Activated CD4-positive, alpha-beta T cell treated with anti-CD3 and anti-CD28 coated beads, Interleukin-2, amount 10 ng/mL, durations not matched to agents 7 days and 5 days (primary cell): ENCODE measurements around the gene CACNA2D3. TPM values are rescaled to one million over a fixed set of nuclear protein-coding genes. Genes with fewer than 3 reads are reported as not detected.

Experiments used
- CTCF ChIA-PET: fragments of 350-600 bp; sonication (Branson Sonifier 250); formaldehyde crosslinking; loops from one replicate; lab custom pipeline; 2021; ENCODE audit warnings: antibody characterized with exemption; lab: Charles Lee
- POLR2A ChIA-PET: fragments of 350-600 bp; sonication (Branson Sonifier 250); formaldehyde crosslinking; loops from one replicate; lab custom pipeline; 2021; ENCODE audit warnings: antibody characterized with exemption; lab: Charles Lee
- DNase-seq: peaks from one replicate; pipeline ENCODE4 v3.0.0-alpha.2; 2020
- H3K27ac Mint-ChIP-seq: one replicate; pipeline ENCODE4 v1.8.0; 2021; ENCODE audit warnings: mild to moderate bottlenecking, moderate library complexity, mixed read lengths
- H3K27me3 Mint-ChIP-seq: one replicate; pipeline ENCODE4 v1.8.0; 2021; ENCODE audit warnings: mixed read lengths
- H3K36me3 Mint-ChIP-seq: one replicate; pipeline ENCODE4 v1.8.0; 2021; ENCODE audit warnings: low read depth, mixed read lengths
- H3K4me1 Mint-ChIP-seq: one replicate; pipeline ENCODE4 v1.8.0; 2021; ENCODE audit warnings: mixed read lengths
- H3K4me3 Mint-ChIP-seq: one replicate; pipeline ENCODE4 v1.8.0; 2021; ENCODE audit warnings: mild to moderate bottlenecking, moderate library complexity, mixed read lengths
- H3K9me3 Mint-ChIP-seq: one replicate; pipeline ENCODE4 v1.8.0; 2021; ENCODE audit warnings: mixed read lengths
- total RNA-seq, 2 experiments: library from RNA; stranded (reverse); gene quantifications; one replicate each; pipeline ENCODE4 v1.2.3, GENCODE V29; 2021

The CACNA2D3 gene
- total RNA-seq, 2 experiments from 2014 or later = not detected

GRCh38 chr3:54743755-54744154, 621.4 kb downstream of the CACNA2D3 start:
- DNase-seq = no peak
- Mint-ChIP-seq H3K27me3 (no peaks in the 10 kb centered on the region), H3K36me3 (no peaks in the 10 kb centered on the region), H3K27ac (no peak overlapping the region), H3K4me1 (no peaks in the 10 kb centered on the region), H3K9me3 (peaks cover 3% of the 10 kb centered on the region), H3K4me3 (no peak overlapping the region)
- POLR2A ChIA-PET = no interaction called here
- CTCF ChIA-PET = no interaction called here

GRCh38 chr3:54744291-54744690, 621.9 kb downstream of the CACNA2D3 start:
- ChIA-PET POLR2A (no interaction called here), CTCF (no interaction called here)
- Mint-ChIP-seq H3K27ac (no peak overlapping the region), H3K4me3 (no peak overlapping the region), H3K4me1 (no peaks in the 10 kb centered on the region), H3K27me3 (no peaks in the 10 kb centered on the region), H3K36me3 (no peaks in the 10 kb centered on the region), H3K9me3 (peaks cover 3% of the 10 kb centered on the region)
- DNase-seq = no peak

- Mint-ChIP-seq H3K4me3 (no peak overlapping the region), H3K27ac (no peak overlapping the region), H3K9me3 (peaks cover 3% of the 10 kb centered on the region), H3K36me3 (no peaks in the 10 kb centered on the region), H3K27me3 (no peaks in the 10 kb centered on the region), H3K4me1 (no peaks in the 10 kb centered on the region)
- CTCF ChIA-PET = no interaction called here
- POLR2A ChIA-PET = no interaction called here
- DNase-seq = no peak
Observed at GRCh38 chr3:54745843-54746242, 623.5 kb downstream of the CACNA2D3 start.

GRCh38 chr3:54746722-54747121, 624.4 kb downstream of the CACNA2D3 start:
- CTCF ChIA-PET = no interaction called here
- no peak overlapping the region for H3K4me3 Mint-ChIP-seq
- H3K4me1 Mint-ChIP-seq = no peaks in the 10 kb centered on the region
- H3K27ac Mint-ChIP-seq = no peak overlapping the region
- H3K9me3 Mint-ChIP-seq = peaks cover 3% of the 10 kb centered on the region
- POLR2A ChIA-PET = no interaction called here
- no peaks in the 10 kb centered on the region for H3K36me3 Mint-ChIP-seq
- no peak for DNase-seq
- H3K27me3 Mint-ChIP-seq = no peaks in the 10 kb centered on the region

- Mint-ChIP-seq H3K4me3 (no peak overlapping the region), H3K36me3 (no peaks in the 10 kb centered on the region), H3K9me3 (no peaks in the 10 kb centered on the region), H3K27me3 (no peaks in the 10 kb centered on the region), H3K4me1 (no peaks in the 10 kb centered on the region), H3K27ac (no peak overlapping the region)
- ChIA-PET POLR2A (no interaction called here), CTCF (no interaction called here)
- no peak for DNase-seq
Observed at GRCh38 chr3:54755756-54756155, 633.4 kb downstream of the CACNA2D3 start.

GRCh38 chr3:54756330-54756731, 634.0 kb downstream of the CACNA2D3 start:
- no peaks in the 10 kb centered on the region for H3K4me1 Mint-ChIP-seq
- CTCF ChIA-PET = no interaction called here
- no peaks in the 10 kb centered on the region for H3K9me3 Mint-ChIP-seq

GRCh38 chr3:54758461-54758860, 636.1 kb downstream of the CACNA2D3 start:
- Mint-ChIP-seq H3K27me3 (no peaks in the 10 kb centered on the region), H3K27ac (no peak overlapping the region), H3K9me3 (no peaks in the 10 kb centered on the region), H3K36me3 (no peaks in the 10 kb centered on the region), H3K4me1 (no peaks in the 10 kb centered on the region), H3K4me3 (no peak overlapping the region)
- ChIA-PET POLR2A (no interaction called here), CTCF (interaction anchor here (0.5 kb wide), 1 partner anchor 356 kb away, joined by 3 read pairs; no protein-coding TSS in a partner anchor)
- DNase-seq = no peak

More at GRCh38 chr3:54756330-54756731, 634.0 kb downstream of the CACNA2D3 start:
- POLR2A ChIA-PET = no interaction called here
- Mint-ChIP-seq H3K36me3 (no peaks in the 10 kb centered on the region), H3K27me3 (no peaks in the 10 kb centered on the region), H3K4me3 (no peak overlapping the region), H3K27ac (no peak overlapping the region)
- no peak for DNase-seq

- no peak overlapping the region for H3K4me3 Mint-ChIP-seq
- CTCF ChIA-PET = interaction anchor here (1.0 kb wide), 1 partner anchor 19 kb away, joined by 3 read pairs; no protein-coding TSS in a partner anchor
- no peaks in the 10 kb centered on the region for H3K27me3 Mint-ChIP-seq
- no peaks in the 10 kb centered on the region for H3K9me3 Mint-ChIP-seq
- no peak overlapping the region for H3K27ac Mint-ChIP-seq
- DNase-seq = no peak
- POLR2A ChIA-PET = no interaction called here
- H3K4me1 Mint-ChIP-seq = no peaks in the 10 kb centered on the region
- no peaks in the 10 kb centered on the region for H3K36me3 Mint-ChIP-seq
Observed at GRCh38 chr3:54759166-54759565, 636.8 kb downstream of the CACNA2D3 start.

- no peaks in the 10 kb centered on the region for H3K9me3 Mint-ChIP-seq
- no peaks in the 10 kb centered on the region for H3K27me3 Mint-ChIP-seq
- DNase-seq = no peak
- CTCF ChIA-PET = no interaction called here
- H3K27ac Mint-ChIP-seq = no peak overlapping the region
- H3K36me3 Mint-ChIP-seq = no peaks in the 10 kb centered on the region
- POLR2A ChIA-PET = no interaction called here
- no peaks in the 10 kb centered on the region for H3K4me1 Mint-ChIP-seq
- H3K4me3 Mint-ChIP-seq = no peak overlapping the region
Observed at GRCh38 chr3:54760201-54760600, 637.8 kb downstream of the CACNA2D3 start.

GRCh38 chr3:54761637-54762036, 639.3 kb downstream of the CACNA2D3 start:
- no peak overlapping the region for H3K27ac Mint-ChIP-seq

GRCh38 chr3:54764911-54765310, 642.6 kb downstream of the CACNA2D3 start:
- Mint-ChIP-seq H3K27me3 (no peaks in the 10 kb centered on the region), H3K36me3 (no peaks in the 10 kb centered on the region), H3K9me3 (no peaks in the 10 kb centered on the region), H3K4me1 (no peaks in the 10 kb centered on the region), H3K4me3 (no peak overlapping the region), H3K27ac (no peak overlapping the region)
- CTCF ChIA-PET = no interaction called here
- POLR2A ChIA-PET = no interaction called here
- DNase-seq = no peak

More at GRCh38 chr3:54761637-54762036, 639.3 kb downstream of the CACNA2D3 start:
- Mint-ChIP-seq H3K4me3 (no peak overlapping the region), H3K4me1 (no peaks in the 10 kb centered on the region), H3K9me3 (no peaks in the 10 kb centered on the region), H3K36me3 (no peaks in the 10 kb centered on the region), H3K27me3 (no peaks in the 10 kb centered on the region)
- CTCF ChIA-PET = no interaction called here
- DNase-seq = no peak
- POLR2A ChIA-PET = no interaction called here

- POLR2A ChIA-PET = no interaction called here
- no peak overlapping the region for H3K27ac Mint-ChIP-seq
- H3K4me1 Mint-ChIP-seq = no peaks in the 10 kb centered on the region
- no peak overlapping the region for H3K4me3 Mint-ChIP-seq
- no peaks in the 10 kb centered on the region for H3K9me3 Mint-ChIP-seq
- DNase-seq = no peak
- CTCF ChIA-PET = no interaction called here
- H3K27me3 Mint-ChIP-seq = no peaks in the 10 kb centered on the region
- H3K36me3 Mint-ChIP-seq = no peaks in the 10 kb centered on the region
Observed at GRCh38 chr3:54771050-54771449, 648.7 kb downstream of the CACNA2D3 start.

- ChIA-PET POLR2A (no interaction called here), CTCF (interaction anchor here (1.4 kb wide), 1 partner anchor 15 kb away, joined by 3 read pairs; no protein-coding TSS in a partner anchor)
- DNase-seq = no peak
- Mint-ChIP-seq H3K4me3 (no peak overlapping the region), H3K27me3 (no peaks in the 10 kb centered on the region), H3K36me3 (no peaks in the 10 kb centered on the region), H3K9me3 (no peaks in the 10 kb centered on the region), H3K4me1 (no peaks in the 10 kb centered on the region), H3K27ac (no peak overlapping the region)
Observed at GRCh38 chr3:54772051-54772450, 649.7 kb downstream of the CACNA2D3 start.

- Mint-ChIP-seq H3K36me3 (no peaks in the 10 kb centered on the region), H3K27me3 (no peaks in the 10 kb centered on the region), H3K4me1 (no peaks in the 10 kb centered on the region), H3K9me3 (no peaks in the 10 kb centered on the region), H3K27ac (no peak overlapping the region), H3K4me3 (no peak overlapping the region)
- CTCF ChIA-PET = interaction anchor here (1.4 kb wide), 1 partner anchor 14 kb away, joined by 3 read pairs; no protein-coding TSS in a partner anchor
- no peak for DNase-seq
- POLR2A ChIA-PET = no interaction called here
Observed at GRCh38 chr3:54772746-54773145, 650.4 kb downstream of the CACNA2D3 start.
